ENCODE data around the gene APLNR. TPM values are rescaled to one million over a fixed set of nuclear protein-coding genes. Genes with fewer than 3 reads are reported as not detected.

The APLNR gene
- total RNA-seq, 1 donor from 2014 or later, result 1.8 TPM

- ATAC-seq, result no peak
These were observed 14.0 kb upstream of the APLNR start for GRCh38 chr11:57251037-57251436.

DNA sequence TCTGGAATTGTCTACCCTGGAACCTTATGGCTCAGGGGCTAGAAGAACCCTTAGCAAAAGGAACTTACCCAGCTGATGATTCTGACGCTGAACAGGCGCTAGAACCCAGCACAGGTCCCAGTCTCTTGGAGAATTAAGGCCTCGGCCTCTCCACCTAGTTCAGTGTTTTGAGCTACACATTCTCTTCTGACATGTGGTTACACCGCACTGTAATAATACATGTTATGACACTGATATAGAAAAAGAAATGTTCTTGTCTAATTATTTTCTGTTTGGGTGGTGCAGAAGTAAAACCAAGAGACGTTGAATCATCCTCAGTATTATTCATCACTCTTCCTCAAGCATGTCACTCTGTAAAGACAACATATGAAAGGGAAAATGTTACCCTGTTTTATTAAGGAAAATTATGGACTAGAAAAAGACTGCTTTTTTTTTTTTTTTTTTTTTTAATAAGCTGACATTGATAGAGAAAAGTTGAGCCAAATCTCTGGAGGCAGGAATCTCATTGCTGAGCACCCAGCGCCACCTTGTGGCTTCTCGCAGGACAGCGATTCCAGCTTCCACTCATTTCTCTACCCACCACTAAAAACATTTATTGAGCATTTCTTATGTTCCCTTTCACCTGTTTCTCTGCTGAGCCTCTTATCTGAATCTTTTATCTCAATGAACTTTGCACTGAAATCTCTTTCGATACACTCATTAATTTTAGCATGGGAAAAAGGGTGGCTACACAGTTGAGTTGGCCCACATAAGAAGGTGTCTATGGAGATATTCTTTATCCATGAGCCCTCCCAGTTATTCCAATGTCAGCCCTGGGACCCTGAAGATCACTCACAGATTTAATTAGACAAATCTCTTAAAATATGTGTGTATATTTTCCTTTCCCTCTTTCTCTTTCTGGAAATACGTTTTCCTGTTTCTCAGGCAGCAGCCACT, 12.6 kb upstream of the APLNR start:
- ATAC-seq, result peak; percentile 72

GRCh38 chr11:57248780-57249383, 11.8 kb upstream of the APLNR start:
- ATAC-seq, result peak; percentile 88

- no peak for ATAC-seq
These were observed 7.9 kb upstream of the APLNR start for GRCh38 chr11:57244911-57245310.

GRCh38 chr11:57241353-57241972, 4.4 kb upstream of the APLNR start:
- no peak for ATAC-seq

DNA sequence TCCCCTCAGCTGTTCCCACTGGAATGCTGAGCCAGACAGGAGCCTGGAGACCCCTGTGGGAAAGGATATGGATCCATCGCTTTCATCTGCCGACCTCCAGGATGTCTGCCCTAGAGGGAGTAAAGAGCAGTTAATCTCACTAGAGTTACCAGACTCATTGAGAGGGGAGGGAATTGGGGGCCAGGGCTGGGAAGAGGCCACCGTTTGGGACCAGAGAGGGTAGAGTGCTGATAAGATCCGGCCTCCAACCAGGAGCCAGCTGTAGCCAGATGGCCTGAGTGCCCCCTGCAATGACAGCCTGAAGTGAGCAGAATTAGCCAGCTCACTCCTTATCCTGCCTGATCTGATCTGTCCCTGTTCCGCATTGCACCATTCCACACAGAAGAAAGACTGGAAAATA, 3.7 kb upstream of the APLNR start:
- ATAC-seq, result no peak

DNA sequence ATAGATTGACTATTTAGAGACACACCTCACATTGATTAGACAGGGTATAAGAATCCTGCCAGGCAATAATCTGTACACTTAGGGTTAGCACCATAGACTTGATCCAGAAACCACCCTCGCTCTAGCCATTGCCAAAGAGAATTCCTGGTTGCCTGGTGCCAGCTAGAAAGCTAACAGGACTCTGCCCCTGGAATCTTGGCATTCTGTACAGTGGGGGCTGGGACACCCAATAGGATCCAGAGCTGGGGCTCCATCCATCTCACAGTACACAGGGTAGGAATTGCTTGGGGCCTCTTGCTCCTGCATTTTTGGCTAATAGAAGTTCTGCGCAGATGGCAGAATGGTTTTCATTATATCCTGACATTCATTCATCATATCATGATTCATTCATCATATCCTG, 3.0 kb upstream of the APLNR start:
- ATAC-seq, result no peak

GRCh38 chr11:57239348-57239747, 2.3 kb upstream of the APLNR start:
- ATAC-seq, result no peak

DNA sequence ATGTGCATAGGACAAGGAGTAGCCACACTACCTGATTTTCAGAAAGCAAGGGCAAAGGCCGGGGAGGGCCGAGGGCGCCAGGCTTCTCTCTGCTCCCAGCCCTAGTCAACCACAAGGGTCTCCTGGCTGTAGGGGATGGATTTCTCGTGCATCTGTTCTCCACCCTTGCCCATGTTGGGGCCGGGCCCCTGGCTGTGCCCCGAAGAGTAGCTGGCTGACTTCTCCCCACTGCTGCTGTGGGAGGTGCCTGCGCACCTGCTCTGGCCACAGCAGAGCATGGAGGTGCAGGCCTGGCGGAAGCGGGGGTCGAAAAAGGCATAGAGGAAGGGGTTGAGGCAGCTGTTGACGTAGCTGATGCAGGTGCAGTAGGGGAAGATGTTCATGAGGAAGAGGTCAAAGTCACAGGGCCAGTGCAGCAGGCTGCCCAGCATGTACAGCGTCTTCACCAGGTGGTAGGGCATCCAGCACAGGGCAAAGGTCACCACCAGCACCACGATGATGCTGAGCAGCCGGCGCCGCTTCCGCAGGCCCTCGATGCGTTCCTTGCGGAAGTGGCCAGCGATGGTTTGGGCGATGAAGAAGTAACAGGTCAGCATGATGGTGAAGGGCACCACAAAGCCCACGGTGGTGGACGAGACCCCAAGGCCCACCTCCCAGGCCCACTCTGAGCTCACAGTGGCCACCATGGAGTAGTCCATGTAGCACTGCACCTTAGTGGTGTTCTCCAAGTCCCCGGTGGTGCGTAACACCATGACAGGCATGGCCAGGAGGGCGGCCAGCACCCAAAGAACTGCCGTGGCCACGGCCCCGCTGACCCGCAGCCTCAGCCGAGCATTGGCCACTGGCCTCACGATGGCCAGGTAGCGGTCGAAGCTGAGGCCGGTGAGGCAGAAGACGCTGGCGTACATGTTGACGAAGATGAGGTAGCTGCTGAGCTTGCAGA, 1.0 kb downstream of the APLNR start:
- ATAC-seq, result no peak

- no peak for ATAC-seq
These were observed 3.3 kb downstream of the APLNR start for GRCh38 chr11:57233702-57234101.

GRCh38 chr11:57231539-57232253, 5.4 kb downstream of the APLNR start:
- ATAC-seq, result no peak

DNA sequence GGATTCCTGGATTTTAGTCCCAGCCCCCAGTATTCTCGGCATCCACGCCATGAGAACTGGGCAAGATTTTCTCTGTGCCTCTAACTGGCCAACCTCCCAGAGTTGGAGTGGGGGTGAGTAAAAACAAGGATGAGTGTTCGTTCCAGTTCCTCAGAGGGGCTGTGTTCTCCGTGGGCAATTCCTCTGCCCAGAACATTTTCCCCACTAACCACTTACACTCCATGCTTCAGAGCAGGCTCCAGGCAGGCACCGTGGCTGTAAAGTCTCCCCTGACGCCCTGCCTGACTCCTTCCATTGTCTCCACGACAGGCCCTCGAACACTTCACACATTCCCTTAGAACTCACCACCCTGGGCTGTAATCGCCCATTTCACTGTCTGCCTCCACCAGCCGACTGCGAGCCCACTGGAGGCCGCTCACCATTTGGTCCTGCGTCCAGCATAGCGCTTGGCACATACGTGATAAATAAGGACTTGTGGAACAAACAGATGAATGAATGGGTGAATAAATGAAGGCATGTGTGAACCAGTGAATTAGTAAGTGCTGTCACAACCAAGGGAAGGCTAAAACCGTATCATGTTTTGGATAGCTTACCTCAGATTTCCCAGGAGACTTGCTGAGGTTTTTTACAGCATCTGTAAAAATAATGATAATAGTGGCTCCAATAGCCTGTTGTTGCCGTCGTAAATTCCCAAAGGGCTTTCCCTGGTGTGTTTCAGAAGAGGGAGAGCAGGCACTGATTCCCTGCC, 6.1 kb downstream of the APLNR start:
- no peak for ATAC-seq

DNA sequence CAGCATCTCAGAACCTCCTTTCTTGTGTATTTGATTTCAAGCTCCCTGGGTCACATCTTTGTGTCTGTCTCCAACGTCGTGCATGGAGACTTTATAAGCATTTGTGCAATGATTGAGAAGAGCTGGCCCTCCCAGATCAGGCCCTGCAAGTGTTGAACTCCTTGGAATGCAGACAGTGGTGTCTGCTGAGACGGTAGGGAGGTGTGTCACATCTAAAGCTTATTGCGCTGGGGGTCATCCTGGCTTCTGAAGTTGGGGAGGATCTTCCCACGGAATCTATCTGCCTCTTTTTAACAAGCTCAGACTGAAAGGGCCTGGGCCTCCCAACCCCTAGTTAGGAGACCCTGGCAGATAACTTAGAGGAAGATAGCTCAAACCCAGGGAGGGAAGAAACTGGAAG, 6.7 kb downstream of the APLNR start:
- ATAC-seq, result no peak

GRCh38 chr11:57228600-57228999, 8.4 kb downstream of the APLNR start:
- ATAC-seq, result no peak

- peak; percentile 82 for ATAC-seq
These were observed 12.5 kb downstream of the APLNR start for GRCh38 chr11:57224537-57224936.

DNA sequence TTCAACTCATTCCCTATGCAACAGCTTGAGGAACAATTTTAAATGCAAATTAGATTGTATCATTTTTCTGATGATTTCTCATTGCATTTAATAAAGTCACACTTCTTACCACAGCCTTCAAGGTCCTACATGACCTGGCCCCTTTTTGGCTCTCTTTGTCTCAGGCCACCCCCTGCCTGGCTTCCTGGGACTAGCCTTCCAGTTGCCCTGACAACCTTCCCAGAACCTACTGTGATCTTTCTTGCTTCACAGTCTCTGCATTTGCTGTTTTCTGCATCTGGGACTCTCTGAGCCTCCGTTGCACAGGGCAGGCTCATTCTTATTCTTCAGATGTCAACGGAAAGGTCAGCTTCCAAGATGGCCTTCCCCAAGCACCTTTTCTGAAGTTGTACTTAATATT, 12.9 kb downstream of the APLNR start:
- ATAC-seq, result no peak

- no peak for ATAC-seq
These were observed 13.4 kb downstream of the APLNR start for GRCh38 chr11:57223601-57224000.

GRCh38 chr11:57222239-57222638, 14.8 kb downstream of the APLNR start:
- ATAC-seq, result no peak

- ATAC-seq, result peak; percentile 52
These were observed 17.9 kb downstream of the APLNR start for GRCh38 chr11:57219021-57219627.

DNA sequence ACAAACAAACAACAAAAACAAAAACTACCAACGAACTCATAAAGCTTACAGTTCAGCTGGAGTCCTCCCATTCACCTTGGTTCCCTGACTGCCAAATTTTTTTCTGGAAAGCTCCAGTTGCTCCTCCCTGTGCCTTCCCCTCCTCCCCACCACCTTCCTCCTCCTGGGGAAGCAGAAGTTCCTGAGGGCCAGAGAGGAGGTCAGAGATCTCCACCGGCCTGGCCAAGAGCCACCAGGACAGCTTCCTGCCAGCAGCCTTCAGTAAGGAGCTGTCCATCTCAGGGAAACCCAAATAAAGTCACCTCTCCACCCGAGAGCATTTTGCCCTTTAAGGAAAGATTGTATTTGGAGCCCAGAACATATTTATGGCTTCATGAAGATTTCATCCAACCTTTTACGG, 20.0 kb downstream of the APLNR start:
- no peak for ATAC-seq

DNA sequence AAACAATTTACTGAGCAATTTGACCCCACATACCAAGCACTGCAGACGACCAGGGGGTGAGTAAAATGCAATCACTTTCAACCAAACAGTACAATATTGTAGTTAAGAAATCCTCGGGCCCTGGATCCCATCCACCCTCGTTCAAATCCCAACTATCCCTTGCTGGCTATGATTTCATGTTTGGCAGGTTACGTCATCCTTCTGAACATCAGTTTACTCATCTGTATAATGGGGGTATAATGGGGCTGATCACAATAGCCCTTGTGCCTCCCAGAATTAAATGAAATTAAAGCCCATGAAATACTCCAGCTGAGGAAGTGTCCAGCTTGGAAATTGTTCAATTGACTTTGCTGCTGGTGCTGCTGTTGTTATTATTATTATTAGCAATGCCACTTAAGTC, 20.6 kb downstream of the APLNR start:
- ATAC-seq, result no peak

Measured in esophagus mucosa (tissue), 1 donor.